NK-92 (cell line): ENCODE measurements around the gene PCYT2.

Source experiments
- DNase-seq: peaks from one replicate; lab custom pipeline; 2025; ENCODE audit not compliant: unreplicated experiment; lab: John Stamatoyannopoulos, UW

Gene PCYT2

GRCh38 chr17:81944858-81945257 lies 33.7 kb upstream of the PCYT2 start:
- no peak for DNase-seq

DNA sequence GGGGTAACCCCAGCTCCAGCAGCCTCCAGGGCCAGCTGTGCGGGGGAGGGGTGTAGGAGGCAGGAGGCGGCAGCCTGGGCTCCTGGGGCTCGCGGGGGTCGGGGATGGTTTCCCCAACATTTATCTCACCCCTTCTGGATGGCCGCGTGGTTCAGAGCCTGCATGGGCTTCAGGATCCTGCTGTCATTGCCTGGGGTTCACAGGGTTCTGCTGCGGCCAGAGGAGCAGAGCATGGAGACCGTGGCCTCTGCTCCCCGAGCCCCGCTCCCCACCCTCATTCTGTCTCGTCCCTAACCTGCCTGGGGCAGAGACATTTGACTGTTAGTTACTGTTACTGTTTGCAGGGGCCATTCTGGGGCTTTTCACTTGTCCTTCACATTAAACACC lies 31.0 kb upstream of the PCYT2 start:
- no peak for DNase-seq

DNA sequence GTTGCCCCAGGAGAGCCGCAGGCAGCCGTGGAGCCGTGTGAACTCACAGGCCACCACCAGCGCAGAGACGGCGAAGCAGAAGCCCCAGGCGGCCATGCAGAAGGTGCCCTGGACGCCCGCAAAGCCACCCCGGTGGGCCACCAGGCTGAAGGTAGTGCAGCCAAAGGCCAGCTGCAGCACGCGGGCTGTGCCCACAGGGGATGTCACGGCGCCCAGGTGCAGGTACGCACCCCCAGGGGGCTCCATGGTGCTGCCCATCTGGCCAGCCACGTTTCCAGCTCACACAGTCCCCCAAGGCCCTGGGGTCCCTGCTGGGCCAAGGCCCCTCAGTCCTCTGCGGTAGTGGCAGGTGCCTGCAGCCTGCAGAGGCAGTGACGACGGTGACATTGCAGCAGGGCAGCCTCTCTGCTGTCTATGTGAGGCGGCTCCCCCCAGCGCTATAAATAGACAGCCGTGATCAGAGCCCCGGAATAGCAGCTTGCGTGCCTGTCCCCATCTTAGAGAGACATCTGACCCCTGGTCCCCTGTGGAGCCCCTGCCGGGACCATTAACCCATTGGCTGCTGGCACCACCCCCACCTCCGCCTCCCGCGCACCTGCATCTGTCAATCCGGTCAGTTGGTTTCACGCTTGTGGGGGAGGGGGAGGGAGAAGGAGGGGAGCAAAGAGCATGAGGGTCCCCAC lies 30.4 kb upstream of the PCYT2 start:
- no peak for DNase-seq

GRCh38 chr17:81940538-81941483 lies 29.6 kb upstream of the PCYT2 start:
- DNase-seq, result no peak

GRCh38 chr17:81939881-81940385 lies 28.7 kb upstream of the PCYT2 start:
- no peak for DNase-seq

- DNase-seq, result no peak
These were observed 28.0 kb upstream of the PCYT2 start for GRCh38 chr17:81939218-81939617.

GRCh38 chr17:81935709-81936084 lies 24.5 kb upstream of the PCYT2 start:
- no peak for DNase-seq

- no peak for DNase-seq
These were observed 23.9 kb upstream of the PCYT2 start for GRCh38 chr17:81934850-81935708.

DNA sequence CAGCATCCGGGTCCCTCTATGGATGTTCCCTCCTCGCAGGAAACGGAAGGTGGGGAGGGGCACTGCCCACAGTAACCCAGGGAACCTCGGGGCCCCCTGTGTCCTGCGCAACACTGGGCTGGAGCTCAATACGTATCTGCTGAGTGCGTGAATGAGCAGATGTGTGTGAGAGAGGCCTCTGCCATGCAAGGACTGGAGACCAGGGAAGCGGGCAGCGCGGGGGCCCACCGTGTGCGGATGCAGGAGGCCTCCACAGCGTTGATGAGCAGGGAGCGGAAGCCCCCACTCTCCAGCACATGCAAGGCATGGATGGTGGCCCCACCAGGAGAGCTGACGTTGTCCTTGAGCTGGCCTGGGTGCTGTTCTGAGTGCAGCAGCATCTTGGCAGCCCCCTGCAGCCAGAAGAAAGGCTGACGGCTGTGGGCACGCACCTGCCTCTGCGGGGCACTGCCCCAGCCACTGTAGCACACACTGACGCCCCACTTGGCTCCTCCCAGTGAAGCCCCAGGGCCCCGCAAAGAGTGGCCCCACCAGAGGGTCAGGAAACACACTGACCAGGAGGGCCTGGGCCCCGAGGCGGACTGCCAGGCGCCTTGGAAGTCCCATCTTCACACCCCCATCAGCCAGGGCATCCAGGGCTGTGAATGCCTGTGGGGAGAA lies 23.0 kb upstream of the PCYT2 start:
- no peak for DNase-seq

- no peak for DNase-seq
These were observed 22.0 kb upstream of the PCYT2 start for GRCh38 chr17:81933178-81933699.

GRCh38 chr17:81932333-81932983 lies 21.3 kb upstream of the PCYT2 start:
- no peak for DNase-seq

DNA sequence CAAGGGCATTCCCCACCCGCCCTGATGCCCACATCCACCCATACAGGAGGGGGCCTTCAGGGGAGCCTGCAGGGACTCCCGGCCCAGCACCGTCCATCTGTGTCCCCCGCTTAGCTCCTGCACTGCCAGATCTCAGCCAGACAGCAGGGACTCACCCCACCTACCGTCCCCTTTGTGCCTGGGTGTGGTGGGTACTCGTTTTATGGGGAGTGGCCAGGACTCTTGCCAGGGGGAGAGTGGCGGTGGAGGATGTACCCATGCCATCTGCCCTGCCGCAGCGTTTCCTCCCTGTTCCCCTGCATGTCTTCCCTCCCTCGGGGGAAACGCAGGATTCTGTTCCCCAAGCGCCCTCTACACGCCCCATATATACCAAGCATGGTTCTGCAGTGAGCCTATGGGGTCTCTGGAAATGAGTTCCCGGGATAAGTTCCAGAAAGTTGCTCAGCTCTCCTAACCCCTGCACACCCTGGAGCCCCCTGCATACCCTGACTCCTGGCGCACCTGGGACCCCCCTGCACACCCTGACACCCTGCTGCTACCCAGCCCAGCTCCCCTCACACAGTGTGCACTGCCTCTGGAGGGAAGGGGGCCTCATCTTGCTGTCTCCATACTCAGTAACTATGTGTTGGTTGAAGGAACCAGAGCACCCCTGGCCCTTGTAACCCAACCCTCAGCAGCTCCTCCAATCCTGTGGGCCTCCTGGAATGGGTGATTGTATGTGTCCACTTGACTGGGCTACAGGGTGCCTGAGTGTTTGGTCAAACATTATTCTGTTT lies 20.5 kb upstream of the PCYT2 start:
- DNase-seq, result no peak

DNA sequence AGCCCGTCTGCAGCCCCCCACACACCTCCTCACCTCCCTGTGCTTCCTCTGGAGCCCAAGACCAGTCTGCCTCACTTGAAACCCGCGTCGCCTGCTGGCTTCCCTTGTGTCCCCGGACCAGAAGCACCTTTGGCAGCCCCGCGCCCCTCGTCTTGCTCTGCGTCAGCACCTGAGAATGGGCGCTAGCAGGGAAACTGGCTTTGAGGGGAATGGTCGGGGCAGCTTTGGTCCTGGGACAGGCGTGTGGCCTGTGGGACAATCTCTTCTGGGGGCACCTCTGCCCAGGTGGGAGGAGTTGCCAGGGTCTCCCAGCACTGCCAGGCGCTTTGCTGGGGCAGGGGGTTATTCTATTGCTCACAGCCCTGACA lies 20.0 kb upstream of the PCYT2 start:
- DNase-seq, result no peak

- no peak for DNase-seq
These were observed 19.2 kb upstream of the PCYT2 start for GRCh38 chr17:81930142-81931125.

DNA sequence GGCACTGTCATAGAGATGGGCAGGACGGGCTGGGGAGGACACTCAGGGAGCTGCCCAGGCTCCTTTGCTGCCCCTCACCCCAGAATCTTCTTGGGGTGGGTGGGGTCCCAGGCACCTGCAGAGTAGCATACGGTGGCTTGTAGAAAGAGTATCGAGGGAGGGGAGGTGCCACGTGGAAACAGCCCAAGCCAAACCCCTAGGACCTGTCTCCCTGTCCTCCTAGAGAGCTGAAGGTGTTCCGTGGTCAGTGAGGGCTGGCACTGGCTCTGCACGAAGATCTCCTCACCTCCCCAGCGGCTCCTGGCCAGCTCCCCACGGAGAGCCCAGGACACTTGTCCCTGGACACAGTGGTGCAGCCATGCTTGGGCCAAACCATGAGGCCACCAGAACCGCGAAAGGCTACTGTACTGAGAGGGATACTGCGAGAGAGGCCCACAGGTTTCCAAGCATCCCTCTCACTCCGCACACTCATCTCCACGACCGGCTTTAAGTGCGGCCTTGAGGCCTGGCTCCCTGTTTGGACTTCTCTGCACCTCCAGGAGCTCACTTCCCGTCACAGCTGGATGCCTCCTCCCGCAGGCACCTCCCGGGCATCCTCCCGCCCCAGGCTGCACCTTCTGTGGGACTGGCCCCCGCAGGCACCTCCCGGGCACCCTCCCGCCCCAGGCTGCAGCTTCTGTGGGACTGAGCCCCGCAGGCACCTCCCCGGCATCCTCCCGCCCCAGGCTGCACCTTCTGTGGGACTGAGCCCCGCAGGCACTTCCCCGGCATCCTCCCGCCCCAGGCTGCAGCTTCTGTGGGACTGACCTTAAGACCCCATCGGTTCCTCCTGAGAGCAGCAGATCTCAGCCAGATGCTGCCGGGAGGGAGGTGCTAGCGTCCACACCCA lies 18.3 kb upstream of the PCYT2 start:
- DNase-seq, result no peak

DNA sequence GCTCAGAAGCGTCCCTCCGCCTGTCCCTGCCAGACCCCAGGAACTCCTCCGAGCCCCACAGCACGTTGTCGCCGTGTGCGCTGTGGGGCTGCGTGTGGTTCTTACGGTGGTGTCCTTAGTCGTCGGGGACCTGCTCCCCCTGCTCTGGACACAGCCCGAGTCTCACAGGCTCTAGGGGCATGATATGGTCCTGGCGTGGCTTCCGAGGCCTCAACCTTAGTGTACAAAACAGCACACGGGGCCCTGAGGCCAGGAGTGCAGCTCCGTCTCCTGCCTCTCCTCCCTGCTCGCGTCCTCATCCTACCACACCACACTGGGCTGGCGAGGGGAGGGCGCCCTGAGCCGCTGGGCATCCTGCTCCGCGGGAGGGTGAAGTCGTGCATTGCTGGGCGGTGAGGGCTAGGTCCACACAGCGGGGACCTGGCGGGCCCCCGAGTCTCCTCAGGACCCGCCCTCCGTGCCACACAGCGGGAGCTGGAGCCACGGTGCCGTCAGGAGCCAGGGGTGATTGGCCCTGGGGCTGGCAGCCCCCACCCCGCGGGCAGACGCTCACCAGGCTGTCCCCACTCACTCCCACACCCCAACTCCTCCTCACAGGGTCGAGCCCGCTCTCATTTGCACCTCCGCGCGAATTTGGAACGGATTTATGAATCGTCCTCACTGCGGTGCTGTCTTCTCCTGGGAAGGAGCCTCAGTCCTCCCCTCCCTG lies 17.5 kb upstream of the PCYT2 start:
- no peak for DNase-seq
